Activated CD4-positive, alpha-beta T cell treated with anti-CD3 and anti-CD28 coated beads for 36 hours (primary cell): ENCODE results near the gene CSK. TPM values are rescaled to one million over a fixed set of nuclear protein-coding genes. Genes with fewer than 3 reads are reported as not detected.

ENCODE experiments used
- ATAC-seq: fragments of 200-7000 bp; cut with Tn5 transposase; one replicate; pipeline ENCODE4 v1.10.0; 2021; ENCODE audit warnings: mild to moderate bottlenecking, moderate library complexity
- CTCF ChIA-PET: fragments of 350-600 bp; sonication (Branson Sonifier 250); formaldehyde crosslinking; loops from one replicate; lab custom pipeline; 2021; ENCODE audit warnings: antibody characterized with exemption; lab: Charles Lee
- POLR2A ChIA-PET: fragments of 350-600 bp; sonication (Branson Sonifier 250); formaldehyde crosslinking; loops from one replicate; lab custom pipeline; 2021; ENCODE audit warnings: antibody characterized with exemption, inconsistent platforms; lab: Charles Lee
- DNase-seq: peaks from one replicate; pipeline ENCODE4 v3.0.0-alpha.2; 2020
- H3K27ac Mint-ChIP-seq: one replicate; pipeline ENCODE4 v1.8.0; 2021; ENCODE audit warnings: mixed read lengths
- H3K27me3 Mint-ChIP-seq: one replicate; pipeline ENCODE4 v1.8.0; 2021; ENCODE audit warnings: mixed read lengths
- H3K36me3 Mint-ChIP-seq: one replicate; pipeline ENCODE4 v1.8.0; 2021; ENCODE audit warnings: low read depth, mixed read lengths
- H3K4me1 Mint-ChIP-seq: one replicate; pipeline ENCODE4 v1.8.0; 2021; ENCODE audit warnings: mixed read lengths
- H3K4me3 Mint-ChIP-seq: one replicate; pipeline ENCODE4 v1.8.0; 2021; ENCODE audit warnings: mild to moderate bottlenecking, moderate library complexity, mixed read lengths
- H3K9me3 Mint-ChIP-seq: one replicate; pipeline ENCODE4 v1.8.0; 2021; ENCODE audit warnings: low read depth, mixed read lengths
- intact Hi-C, 2 experiments: fragments of 100-400 bp; cut with DNase I in 1 of 2; cut with micrococcal nuclease in 1 of 2; formaldehyde crosslinking; loops; one replicate each; pipeline versions ENCODE4 v1.14.2 to v1.15.1; 2022 to 2024; cut with DNase I, micrococcal nuclease
- total RNA-seq, 2 experiments: library from RNA; stranded (reverse); gene quantifications; one replicate each; pipeline ENCODE4 v1.2.3, GENCODE V29; 2021

CSK gene
- total RNA-seq, 2 experiments from 2014 or later, result 229 to 272 TPM

GRCh38 chr15:74786551-74787165 is 4.8 kb downstream of the CSK start:
- ChIA-PET CTCF (interaction anchor here (0.6 to 22.1 kb wide), 19 partner anchors 11 to 794 kb away, joined by 3 to 743 read pairs (median 5); partner anchors contain the start of genes CLK3, CSK, FAM219B and RPP25), POLR2A (interaction anchor here (0.6 to 2.2 kb wide), 4 partner anchors 10 to 209 kb away, joined by 3 to 21 read pairs (median 3); partner anchors contain the start of genes CLK3 and SCAMP5)
- peak; percentile 42 for DNase-seq
- peaks cover 74% of the 10 kb centered on the region for H3K36me3 Mint-ChIP-seq
- peak overlapping the region; percentile 100 for H3K27ac Mint-ChIP-seq
- peaks cover 50% of the 10 kb centered on the region for H3K4me1 Mint-ChIP-seq
- ATAC-seq, result no peak
- H3K4me3 Mint-ChIP-seq, result peak overlapping the region; percentile 89
- H3K9me3 Mint-ChIP-seq, result no peaks in the 10 kb centered on the region
- no peaks in the 10 kb centered on the region for H3K27me3 Mint-ChIP-seq
- intact Hi-C loops, result loop anchor here (2.0 to 10.0 kb wide), 9 partner anchors 86 to 851 kb away; partner anchors contain the start of genes C15orf39 (in 1 of the 2), PML (in 1 of the 2), SCAMP2 (in 1 of the 2) and STOML1 (in 1 of the 2)

- intact Hi-C loops, result loop anchor here (1.0 to 10.0 kb wide), 11 partner anchors 7 to 850 kb away; partner anchors contain the start of genes C15orf39 (in 1 of the 2), PML (in 1 of the 2), SCAMP2 (in 1 of the 2) and STOML1 (in 1 of the 2)
- peaks cover 81% of the 10 kb centered on the region for H3K36me3 Mint-ChIP-seq
- H3K4me3 Mint-ChIP-seq, result peak overlapping the region; percentile 89
- ATAC-seq (peak; percentile 74), DNase-seq (peak; percentile 97)
- peaks cover 58% of the 10 kb centered on the region for H3K4me1 Mint-ChIP-seq
- CTCF ChIA-PET, result interaction anchor here (0.6 to 22.1 kb wide), 30 partner anchors 11 to 794 kb away, joined by 3 to 743 read pairs (median 4); partner anchors contain the start of genes ARID3B, CLK3, CSK and FAM219B
- no peaks in the 10 kb centered on the region for H3K27me3 Mint-ChIP-seq
- peak overlapping the region; percentile 100 for H3K27ac Mint-ChIP-seq
- POLR2A ChIA-PET, result interaction anchor here (0.5 to 2.2 kb wide), 6 partner anchors 8 to 208 kb away, joined by 3 to 21 read pairs (median 3); partner anchors contain the start of genes CLK3 and SCAMP5
- no peaks in the 10 kb centered on the region for H3K9me3 Mint-ChIP-seq
Measured at GRCh38 chr15:74787251-74788041, 5.6 kb downstream of the CSK start.

GRCh38 chr15:74788042-74788682 is 6.3 kb downstream of the CSK start:
- ATAC-seq, result no peak
- no peak for DNase-seq
- peaks cover 65% of the 10 kb centered on the region for H3K4me1 Mint-ChIP-seq
- intact Hi-C loops, result loop anchor here (1.0 to 10.0 kb wide), 10 partner anchors 8 to 849 kb away; partner anchors contain the start of genes C15orf39 (in 1 of the 2), PML (in 1 of the 2), SCAMP2 (in 1 of the 2) and STOML1 (in 1 of the 2)
- H3K27me3 Mint-ChIP-seq, result no peaks in the 10 kb centered on the region
- H3K9me3 Mint-ChIP-seq, result no peaks in the 10 kb centered on the region
- H3K27ac Mint-ChIP-seq, result peak overlapping the region; percentile 100
- ChIA-PET POLR2A (interaction anchor here (0.5 to 2.2 kb wide), 4 partner anchors 9 to 207 kb away, joined by 3 to 21 read pairs (median 3); partner anchors contain the start of gene SCAMP5), CTCF (interaction anchor here (0.6 to 22.1 kb wide), 32 partner anchors 10 to 783 kb away, joined by 3 to 743 read pairs (median 4); partner anchors contain the start of genes ARID3B, CLK3, CSK and FAM219B)
- H3K4me3 Mint-ChIP-seq, result peak overlapping the region; percentile 89
- H3K36me3 Mint-ChIP-seq, result peaks cover 80% of the 10 kb centered on the region

- Mint-ChIP-seq H3K36me3 (peaks cover 74% of the 10 kb centered on the region), H3K27me3 (no peaks in the 10 kb centered on the region), H3K4me3 (peak overlapping the region; percentile 89), H3K9me3 (no peaks in the 10 kb centered on the region), H3K4me1 (peaks cover 71% of the 10 kb centered on the region), H3K27ac (peak overlapping the region; percentile 100)
- DNase-seq, result peak; percentile 78
- intact Hi-C loops, result loop anchor here (1.0 to 10.0 kb wide), 10 partner anchors 8 to 849 kb away; partner anchors contain the start of genes C15orf39 (in 1 of the 2), PML (in 1 of the 2), SCAMP2 (in 1 of the 2) and STOML1 (in 1 of the 2)
- ChIA-PET POLR2A (interaction anchor here (0.5 to 2.2 kb wide), 3 partner anchors 10 to 20 kb away, joined by 3 to 21 read pairs (median 3); no protein-coding TSS in a partner anchor), CTCF (interaction anchor here (0.6 to 22.1 kb wide), 18 partner anchors 9 to 783 kb away, joined by 3 to 743 read pairs (median 4); partner anchors contain the start of genes ARID3B, CSK, RPP25 and ULK3)
- ATAC-seq, result peak; percentile 20
Measured at GRCh38 chr15:74788683-74789151, 6.8 kb downstream of the CSK start.

- H3K9me3 Mint-ChIP-seq, result no peaks in the 10 kb centered on the region
- no peaks in the 10 kb centered on the region for H3K27me3 Mint-ChIP-seq
- ATAC-seq (no peak), DNase-seq (peak; percentile 63)
- peaks cover 73% of the 10 kb centered on the region for H3K4me1 Mint-ChIP-seq
- peak overlapping the region; percentile 100 for H3K27ac Mint-ChIP-seq
- POLR2A ChIA-PET, result no interaction called here
- CTCF ChIA-PET, result interaction anchor here (0.9 to 22.1 kb wide), 5 partner anchors 9 to 162 kb away, joined by 3 to 743 read pairs (median 11); partner anchors contain the start of genes CSK and EDC3
- intact Hi-C loops, result loop anchor here (5.0 to 10.0 kb wide), 8 partner anchors 83 to 848 kb away; partner anchors contain the start of genes C15orf39 (in 1 of the 2), PML (in 1 of the 2), SCAMP2 (in 1 of the 2) and STOML1 (in 1 of the 2)
- H3K36me3 Mint-ChIP-seq, result peaks cover 70% of the 10 kb centered on the region
- H3K4me3 Mint-ChIP-seq, result peak overlapping the region; percentile 89
Measured at GRCh38 chr15:74789171-74789631, 7.3 kb downstream of the CSK start.

GRCh38 chr15:74789741-74790079 is 7.8 kb downstream of the CSK start:
- Mint-ChIP-seq H3K9me3 (no peaks in the 10 kb centered on the region), H3K4me1 (peaks cover 76% of the 10 kb centered on the region), H3K27me3 (no peaks in the 10 kb centered on the region), H3K36me3 (peaks cover 67% of the 10 kb centered on the region), H3K4me3 (peak overlapping the region; percentile 89), H3K27ac (peak overlapping the region; percentile 100)
- intact Hi-C loops, result loop anchor here (5.0 to 10.0 kb wide), 8 partner anchors 83 to 848 kb away; partner anchors contain the start of genes C15orf39 (in 1 of the 2), PML (in 1 of the 2), SCAMP2 (in 1 of the 2) and STOML1 (in 1 of the 2)
- CTCF ChIA-PET, result interaction anchor here (0.9 to 22.1 kb wide), 5 partner anchors 9 to 158 kb away, joined by 3 to 743 read pairs (median 4); partner anchors contain the start of genes CSK and EDC3
- POLR2A ChIA-PET, result interaction anchor here (1.2 kb wide), 1 partner anchor 10 kb away, joined by 3 read pairs; no protein-coding TSS in a partner anchor
- ATAC-seq, result no peak
- DNase-seq, result no peak

- ChIA-PET POLR2A (interaction anchor here (0.6 to 1.2 kb wide), 4 partner anchors 10 to 136 kb away, joined by 3 to 4 read pairs (median 3); no protein-coding TSS in a partner anchor), CTCF (interaction anchor here (0.6 to 22.1 kb wide), 7 partner anchors 9 to 158 kb away, joined by 3 to 743 read pairs (median 4); partner anchors contain the start of genes CSK and EDC3)
- DNase-seq (peak; percentile 74), ATAC-seq (no peak)
- Mint-ChIP-seq H3K27me3 (no peaks in the 10 kb centered on the region), H3K36me3 (peaks cover 65% of the 10 kb centered on the region), H3K27ac (peak overlapping the region; percentile 100), H3K4me1 (peaks cover 79% of the 10 kb centered on the region), H3K4me3 (peak overlapping the region; percentile 89), H3K9me3 (no peaks in the 10 kb centered on the region)
- intact Hi-C loops, result no loop called here
Measured at GRCh38 chr15:74790080-74790916, 8.4 kb downstream of the CSK start.

- H3K9me3 Mint-ChIP-seq, result no peaks in the 10 kb centered on the region
- H3K27ac Mint-ChIP-seq, result peak overlapping the region; percentile 88
- ATAC-seq (no peak), DNase-seq (no peak)
- H3K27me3 Mint-ChIP-seq, result no peaks in the 10 kb centered on the region
- H3K4me3 Mint-ChIP-seq, result peak overlapping the region; percentile 89
- intact Hi-C loops, result no loop called here
- peaks cover 60% of the 10 kb centered on the region for H3K36me3 Mint-ChIP-seq
- ChIA-PET CTCF (interaction anchor here (0.8 to 22.1 kb wide), 6 partner anchors 8 to 159 kb away, joined by 3 to 743 read pairs (median 4); partner anchors contain the start of gene CSK), POLR2A (interaction anchor here (0.6 to 1.2 kb wide), 4 partner anchors 9 to 137 kb away, joined by 3 to 4 read pairs (median 3); no protein-coding TSS in a partner anchor)
- H3K4me1 Mint-ChIP-seq, result peaks cover 84% of the 10 kb centered on the region
Measured at GRCh38 chr15:74791007-74791406, 9.1 kb downstream of the CSK start.

- ATAC-seq (no peak), DNase-seq (no peak)
- Mint-ChIP-seq H3K4me3 (peak overlapping the region; percentile 89), H3K27ac (peak overlapping the region; percentile 88), H3K36me3 (peaks cover 61% of the 10 kb centered on the region), H3K27me3 (no peaks in the 10 kb centered on the region), H3K9me3 (no peaks in the 10 kb centered on the region), H3K4me1 (peaks cover 89% of the 10 kb centered on the region)
- intact Hi-C loops, result no loop called here
- ChIA-PET CTCF (interaction anchor here (0.7 to 22.1 kb wide), 6 partner anchors 9 to 744 kb away, joined by 3 to 743 read pairs (median 3); partner anchors contain the start of gene CSK), POLR2A (no interaction called here)
Measured at GRCh38 chr15:74791667-74792066, 9.8 kb downstream of the CSK start.
